OCI-LY1 (cell line): Measurements from ENCODE around the gene NACC2.

ENCODE experiments used
- CTCF ChIP-seq: fragments of 200-600 bp; sonication (generic), shearing (Covaris generic); IDR thresholded peaks from 2 replicates; pipeline ENCODE4 v1.5.1; 2017; ENCODE audit warnings: mild to moderate bottlenecking, antibody characterized with exemption, low read length, moderate library complexity, mixed read lengths
- EZH2 ChIP-seq: fragments of 200-600 bp; sonication (generic), shearing (Covaris generic); IDR thresholded peaks from 2 replicates; pipeline ENCODE4 v1.8.0; 2017; ENCODE audit warnings: borderline replicate concordance, mixed run types, mild to moderate bottlenecking, antibody characterized with exemption, low read length, moderate library complexity, mixed read lengths

DNA sequence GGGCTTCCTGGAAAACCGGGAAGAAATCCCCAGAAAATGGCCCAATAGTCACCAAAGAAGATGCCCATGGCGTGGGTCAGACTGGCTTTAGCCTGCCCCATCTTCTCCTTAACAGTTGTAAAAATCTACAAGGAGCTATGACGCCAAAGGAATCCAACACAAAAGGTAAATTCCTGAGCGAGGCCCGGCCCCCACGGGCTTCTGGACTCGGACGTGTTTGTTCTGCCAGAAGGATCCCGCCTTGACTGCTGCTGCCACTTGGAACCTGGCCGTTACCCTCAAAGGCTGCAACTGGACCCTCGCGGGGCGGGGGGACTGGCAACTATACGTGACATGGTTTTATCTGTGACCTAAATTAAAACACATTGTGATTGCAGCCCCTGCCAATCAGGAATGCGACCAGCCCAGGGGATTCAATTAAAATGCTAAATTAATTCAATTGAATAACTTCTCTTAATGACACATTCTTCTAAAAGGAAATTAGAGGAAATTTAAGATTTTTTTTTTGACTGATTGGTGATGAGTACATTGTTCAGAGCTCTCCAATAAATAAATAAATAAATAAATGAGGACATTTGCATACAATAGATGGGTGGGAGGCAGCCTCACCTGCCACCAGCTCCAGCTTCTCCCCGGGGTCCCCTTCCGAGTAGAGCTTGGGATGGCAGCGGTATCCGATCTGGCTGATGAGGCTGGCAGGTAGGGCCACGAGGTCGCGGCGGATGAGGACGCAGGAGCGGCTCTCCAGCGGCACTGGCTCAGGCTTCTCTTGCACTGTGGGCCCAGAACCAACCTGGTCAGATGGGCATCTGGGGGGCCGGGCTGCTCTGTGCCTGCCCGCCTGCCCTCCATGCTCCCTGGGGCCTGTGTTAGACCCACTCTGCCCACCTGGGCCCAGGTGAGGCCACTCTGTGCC lies 79.2 kb downstream of the NACC2 start:
- no peak for TF ChIP-seq EZH2
- TF ChIP-seq CTCF, result no peak
